GM18873 (cell line): ENCODE results near the gene SEMA3E.
A peak's percentile ranks its signal among the peaks of the same experiment; 100 is the strongest.
"Not testable (repeated sequence)": the region's sequence is repeated elsewhere in the genome, so short reads cannot be mapped to it uniquely, and the experiment has no call there.

Experiments used
- ATAC-seq: cut with Tn5 transposase; IDR thresholded peaks from one replicate; pipeline ENCODE4 v1.9.1; 2021; ENCODE audit warnings: mild to moderate bottlenecking, moderate library complexity, moderate number of reproducible peaks; ENCODE audit not compliant: unreplicated experiment, low FRiP score

Gene SEMA3E

GRCh38 chr7:83459101-83459929 lies 189.6 kb downstream of the SEMA3E start:
- ATAC-seq, result not testable (repeated sequence)

- no peak for ATAC-seq
Observed at GRCh38 chr7:83457022-83457892, 191.7 kb downstream of the SEMA3E start.

DNA sequence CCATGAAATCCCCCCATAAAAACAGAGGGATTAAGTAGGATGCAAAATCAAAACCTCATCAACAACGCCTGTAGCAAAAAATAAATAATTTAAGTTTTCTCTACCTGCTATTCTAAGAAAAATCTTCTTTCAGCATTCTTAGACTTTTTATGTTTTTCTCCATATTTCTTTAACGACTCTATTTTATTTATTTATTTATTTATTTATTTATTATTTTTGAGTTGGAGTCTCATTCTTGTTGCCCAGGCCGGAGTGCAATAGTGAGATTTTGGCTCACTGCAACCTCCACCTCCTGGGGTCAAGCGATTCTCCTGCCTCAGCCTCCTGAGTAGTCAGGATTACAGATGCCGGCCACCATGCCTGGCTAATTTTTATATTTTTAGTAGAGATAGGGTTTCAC lies 192.5 kb downstream of the SEMA3E start:
- ATAC-seq, result no peak

- no peak for ATAC-seq
Observed at GRCh38 chr7:83455612-83456011, 193.3 kb downstream of the SEMA3E start.

DNA sequence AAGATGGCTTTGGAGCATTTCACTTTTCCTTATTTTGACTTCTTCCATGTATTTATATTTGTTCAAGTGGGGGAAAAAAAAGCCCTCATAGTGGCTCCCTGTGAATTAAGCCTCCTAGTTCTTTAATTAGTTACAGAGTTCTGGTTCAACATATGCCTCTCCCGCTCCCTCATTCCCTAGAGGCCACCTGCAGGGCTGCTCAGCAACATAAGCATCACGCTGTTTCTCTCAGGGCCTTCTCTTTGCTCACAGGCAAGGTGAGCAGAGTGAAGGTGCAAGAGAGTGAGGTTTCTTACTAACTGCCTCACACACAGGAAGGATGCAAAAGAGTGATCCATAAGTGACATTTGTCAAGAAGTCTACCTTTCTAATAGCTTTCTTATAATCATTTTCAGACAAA lies 196.7 kb downstream of the SEMA3E start:
- no peak for ATAC-seq

- ATAC-seq, result no peak
Observed at GRCh38 chr7:83451501-83452045, 197.4 kb downstream of the SEMA3E start.

- ATAC-seq, result no peak
Observed at GRCh38 chr7:83449781-83450180, 199.2 kb downstream of the SEMA3E start.

DNA sequence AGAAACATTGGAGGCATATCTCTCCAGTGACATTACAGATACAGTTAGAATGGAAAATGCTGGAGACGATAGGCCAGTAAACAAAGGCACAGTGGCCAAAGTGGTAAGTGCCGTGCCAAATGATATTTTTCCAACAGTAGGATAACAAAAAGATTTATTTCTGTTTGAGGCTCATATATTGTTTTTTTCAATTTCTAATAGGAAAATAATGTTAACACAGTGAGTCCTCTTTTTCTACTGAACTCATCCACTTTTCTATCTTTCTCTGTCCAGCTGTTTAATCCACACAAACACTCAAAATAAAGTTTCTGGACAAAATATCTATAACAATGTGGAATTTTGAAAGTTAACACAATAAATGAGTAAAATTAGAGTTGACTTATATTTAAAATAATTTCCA lies 201.3 kb downstream of the SEMA3E start:
- ATAC-seq, result no peak

DNA sequence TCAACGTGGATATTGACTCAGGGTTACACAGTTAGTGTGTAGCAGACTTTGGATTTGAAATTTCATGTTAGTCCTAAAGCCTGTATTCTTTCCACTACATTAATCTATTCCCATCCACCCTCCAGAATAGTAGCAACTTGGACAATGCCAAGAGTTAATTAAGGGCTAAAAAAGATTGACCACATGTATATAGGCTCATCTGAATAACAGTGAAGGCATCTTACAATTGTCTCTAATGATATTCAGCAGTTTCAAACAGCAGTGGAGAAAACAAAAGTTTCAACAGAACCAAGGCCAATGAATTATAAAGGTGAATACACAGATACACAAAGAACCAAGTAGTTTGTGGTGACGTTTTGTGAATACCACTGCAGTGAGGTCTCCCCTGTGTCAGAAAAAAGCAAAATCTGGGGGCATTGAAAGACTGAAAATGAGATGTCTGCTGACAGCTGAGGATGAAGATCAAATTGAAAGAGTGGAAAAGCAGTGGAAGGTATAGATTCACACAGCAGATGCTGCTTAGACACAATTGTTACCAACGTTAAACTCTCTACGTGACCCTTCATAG lies 202.8 kb downstream of the SEMA3E start:
- no peak for ATAC-seq

DNA sequence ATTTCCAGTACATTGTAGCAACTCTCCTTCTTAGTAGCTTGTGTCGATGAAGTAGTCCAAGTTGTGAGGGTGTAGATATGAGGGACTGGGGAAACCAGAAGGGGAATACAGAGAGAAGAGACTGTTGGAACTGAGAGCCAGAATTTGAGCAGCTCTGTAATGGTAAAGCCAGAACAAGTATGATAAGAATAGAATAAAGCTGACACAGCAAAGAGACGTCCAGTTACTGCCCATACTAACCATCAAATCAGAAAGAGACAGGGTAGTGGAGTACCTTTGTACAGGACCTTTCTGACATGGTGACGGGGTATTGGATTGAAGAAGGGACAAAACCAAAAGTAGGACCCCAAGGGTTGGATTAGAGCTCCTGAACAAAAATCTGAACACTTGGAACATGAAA lies 206.0 kb downstream of the SEMA3E start:
- no peak for ATAC-seq

DNA sequence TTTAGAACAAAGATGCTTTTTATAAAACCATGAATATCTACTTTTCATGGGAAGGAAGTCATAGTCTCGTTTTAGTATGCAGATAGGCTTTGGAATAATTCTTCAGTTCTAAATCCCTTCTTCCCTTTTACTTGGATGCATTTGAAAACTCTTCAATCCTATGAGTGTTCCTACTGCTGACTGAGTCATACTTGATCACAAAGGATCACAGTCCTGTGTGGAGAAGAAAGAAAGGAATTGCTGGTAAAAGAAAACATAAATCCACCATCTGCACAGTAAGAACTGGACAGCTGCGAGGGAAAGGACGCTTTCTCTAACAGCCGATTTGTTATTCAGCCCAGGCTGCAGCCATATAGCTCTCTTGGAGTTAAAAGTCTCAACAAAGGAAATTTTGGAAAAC lies 209.9 kb downstream of the SEMA3E start:
- no peak for ATAC-seq

DNA sequence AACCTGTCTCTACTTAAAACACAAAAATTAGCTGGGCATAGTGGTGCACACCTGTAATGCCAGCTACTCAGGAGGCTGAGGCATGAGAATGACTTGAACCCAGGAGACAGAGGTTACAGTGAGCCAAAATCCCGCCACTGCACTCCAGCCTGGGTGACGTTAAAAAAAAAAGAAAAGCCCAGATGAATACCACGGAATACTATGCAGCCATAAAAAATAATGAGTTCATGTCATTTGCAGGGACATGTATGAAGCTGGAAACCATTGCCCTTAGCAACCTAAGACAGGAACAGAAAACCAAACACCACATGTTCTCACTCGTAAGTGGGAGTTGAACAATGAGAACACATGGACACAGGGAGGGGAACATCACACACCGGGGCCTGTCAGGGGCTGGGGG lies 218.7 kb downstream of the SEMA3E start:
- ATAC-seq, result not testable (repeated sequence)

DNA sequence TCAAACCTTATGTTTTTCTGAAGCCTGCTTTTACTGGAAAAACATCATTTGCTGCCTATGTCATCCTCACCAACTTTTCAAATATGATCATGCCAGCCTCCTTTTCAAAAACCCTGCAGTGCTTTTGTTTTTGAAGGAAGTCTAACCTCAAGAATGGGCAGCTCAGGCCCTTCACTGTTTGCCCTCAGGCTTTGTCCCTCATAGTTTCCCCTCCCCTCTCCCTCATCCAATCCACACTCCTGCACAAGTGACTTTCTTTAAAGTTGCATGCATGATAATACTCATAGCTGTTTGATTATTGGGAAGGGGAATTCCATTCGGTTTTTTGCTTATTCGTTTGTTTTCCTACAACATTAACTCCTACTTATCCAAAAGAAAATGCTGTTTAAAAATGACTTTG lies 219.4 kb downstream of the SEMA3E start:
- no peak for ATAC-seq

- ATAC-seq, result no peak
Observed at GRCh38 chr7:83427884-83428283, 221.1 kb downstream of the SEMA3E start.

GRCh38 chr7:83426325-83426724 lies 222.6 kb downstream of the SEMA3E start:
- ATAC-seq, result no peak

DNA sequence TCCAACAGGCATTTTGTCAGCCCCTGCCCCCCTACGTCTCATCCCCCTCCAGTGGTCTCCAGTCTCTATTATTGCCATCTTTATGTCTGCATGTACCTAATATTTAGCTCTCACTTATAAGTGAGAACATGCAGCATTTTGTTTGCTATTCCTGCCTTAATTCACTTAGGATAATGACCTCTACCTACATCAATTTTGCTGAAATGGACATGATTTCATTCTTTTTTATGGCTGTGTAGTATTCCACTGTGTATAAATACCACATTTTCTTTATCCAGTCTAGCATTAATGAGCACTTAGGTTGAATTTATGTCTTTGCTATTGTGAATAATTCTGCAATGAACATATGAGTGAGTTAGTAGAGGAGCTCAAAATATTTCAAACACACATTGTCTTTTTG lies 229.9 kb downstream of the SEMA3E start:
- no peak for ATAC-seq

DNA sequence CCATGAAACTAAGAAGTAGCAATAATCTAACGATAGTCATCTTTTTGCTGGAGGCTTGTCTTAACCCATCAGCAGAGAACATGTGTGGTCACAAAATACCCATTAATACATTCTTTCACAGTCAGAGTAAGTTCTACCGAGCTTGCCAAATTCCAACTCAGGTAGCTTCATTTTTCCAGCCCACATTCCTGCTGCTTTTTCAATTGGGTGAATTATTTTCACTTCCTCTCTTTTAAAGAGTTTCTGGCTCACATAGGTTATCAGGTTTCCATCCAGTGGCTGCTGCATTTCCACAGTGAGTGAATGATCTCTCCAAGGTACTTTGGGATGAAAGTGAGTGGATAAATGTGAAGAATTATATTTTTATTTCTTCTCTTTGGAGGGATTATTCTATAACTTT lies 233.1 kb downstream of the SEMA3E start:
- ATAC-seq, result no peak

- ATAC-seq, result no peak
Observed at GRCh38 chr7:83414947-83415346, 234.0 kb downstream of the SEMA3E start.

DNA sequence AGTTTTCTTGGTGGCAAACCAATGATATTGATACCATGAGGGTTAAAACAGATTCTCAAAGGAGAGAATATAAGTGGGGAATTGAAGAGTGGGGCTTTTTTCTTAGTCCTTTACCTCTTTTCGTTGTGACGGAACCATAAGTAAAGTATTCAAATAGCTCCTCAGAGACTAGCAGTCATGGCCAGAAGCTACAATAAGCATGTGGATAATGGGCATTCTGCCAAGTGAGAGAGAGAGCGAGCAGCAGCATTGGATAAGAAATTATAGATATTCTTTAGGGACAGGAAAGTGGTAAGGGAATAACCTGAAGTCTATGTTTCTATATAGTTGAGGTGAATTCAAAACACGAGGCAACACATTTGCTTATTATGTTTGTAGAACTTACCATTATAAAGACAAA lies 235.1 kb downstream of the SEMA3E start:
- ATAC-seq, result no peak

DNA sequence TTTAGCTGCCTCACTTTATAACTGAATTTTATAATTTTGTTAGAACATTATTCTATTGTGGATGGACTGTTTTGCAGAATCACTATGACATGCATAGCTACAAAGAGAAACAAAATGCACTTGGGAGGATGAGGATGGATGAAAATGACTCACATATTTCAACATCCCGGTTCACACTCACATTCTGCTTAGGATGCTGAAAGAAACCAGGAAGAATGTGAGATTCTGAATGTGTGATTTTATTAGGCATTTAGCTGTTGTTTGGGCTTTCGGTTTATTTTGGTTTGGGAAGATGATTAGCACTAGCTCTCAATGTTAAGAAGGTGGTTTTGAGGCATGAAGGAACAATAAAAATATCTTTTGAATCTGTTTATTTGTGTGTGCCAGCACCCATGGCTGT lies 235.5 kb downstream of the SEMA3E start:
- ATAC-seq, result no peak

GRCh38 chr7:83410989-83411591 lies 237.8 kb downstream of the SEMA3E start:
- ATAC-seq, result peak; percentile 67
